HEK293 (cell line): ENCODE data around the gene CIITA.

Source experiments
- CTCF ChIA-PET: fragments of 350-600 bp; formaldehyde crosslinking; extraction: SDS; loops from one replicate; lab custom pipeline; 2021; ENCODE audit warnings: antibody characterized with exemption; lab: Yijun Ruan, JAX
- POLR2A ChIA-PET: fragments of 300-600 bp; formaldehyde crosslinking; extraction: SDS; loops from one replicate; lab custom pipeline; 2020; ENCODE audit warnings: antibody characterized with exemption, inconsistent platforms; lab: Yijun Ruan, JAX
- H3K27ac ChIP-seq: fragments of 200-500 bp; sonication (Bioruptor generic); 2 replicates; pipeline ENCODE4 v1.5.1; 2014; ENCODE audit warnings: low read depth, low read length, control low read depth, inconsistent platforms; ENCODE audit errors: extremely low read depth
- H3K36me3 ChIP-seq, 2 experiments: fragments of 200-500 bp in 1 of 2; sonication (Bioruptor generic) in 1 of 2; 1 replicate in 1 of 2; 2 replicates in 1 of 2; pipeline ENCODE4 v1.5.1; 2014 to 2017; ENCODE audit warnings: inconsistent platforms in 2 of 2, low read length in 2 of 2; ENCODE audit not compliant: control insufficient read depth in 2 of 2, insufficient read depth in 1 of 2
- H3K4me1 ChIP-seq: fragments of 200-500 bp; sonication (Bioruptor generic); 2 replicates; pipeline ENCODE4 v1.5.1; 2014; ENCODE audit warnings: mild to moderate bottlenecking, low read length, inconsistent platforms; ENCODE audit not compliant: control insufficient read depth, insufficient read depth
- H3K4me3 ChIP-seq: 2 replicates; pipeline ENCODE4 v1.5.1; 2011; ENCODE audit warnings: low read depth, mild to moderate bottlenecking, control low read depth, low read length, moderate library complexity
- H3K9me3 ChIP-seq: fragments of 200-500 bp; sonication (Bioruptor generic); 2 replicates; pipeline ENCODE4 v1.5.1; 2014; ENCODE audit warnings: low read depth, low read length, inconsistent platforms; ENCODE audit not compliant: control insufficient read depth, insufficient read depth
- BCL11A ChIP-seq: fragments of 450-650 bp; formaldehyde crosslinking; IDR thresholded peaks from 2 replicates; pipeline ENCODE4 v1.5.1; 2016; ENCODE audit warnings: low read depth, missing biosample characterization, missing genetic modification characterization
- HOXA7 ChIP-seq: sonication (generic); formaldehyde crosslinking; IDR thresholded peaks from 2 replicates; pipeline ENCODE4 v1.8.1; 2022; ENCODE audit warnings: missing genetic modification reagents, borderline replicate concordance
- IKZF3 ChIP-seq: fragments of 450-650 bp; IDR thresholded peaks from 2 replicates; pipeline ENCODE4 v1.5.0; 2018; ENCODE audit warnings: missing biosample characterization, mild to moderate bottlenecking, missing genetic modification characterization, moderate library complexity
- PRDM1 ChIP-seq: fragments of 450-650 bp; formaldehyde crosslinking; IDR thresholded peaks from 2 replicates; pipeline ENCODE4; 2016; ENCODE audit warnings: missing biosample characterization, missing genetic modification characterization
- REPIN1 ChIP-seq: fragments of 450-650 bp; formaldehyde crosslinking; IDR thresholded peaks from 2 replicates; pipeline ENCODE4 v1.5.1; 2017; ENCODE audit warnings: missing biosample characterization, missing genetic modification characterization, low read depth
- SETDB1 ChIP-seq: IDR thresholded peaks from one replicate; pipeline ENCODE4 v1.6.1; 2017; ENCODE audit warnings: mild to moderate bottlenecking, low read length, moderate library complexity, mixed read lengths; ENCODE audit not compliant: insufficient read length
- SP2 ChIP-seq: fragments of 450-650 bp; formaldehyde crosslinking; IDR thresholded peaks from 2 replicates; pipeline ENCODE4 v1.5.1; 2016; ENCODE audit warnings: missing biosample characterization, missing genetic modification characterization
- SP3 ChIP-seq: fragments of 450-650 bp; formaldehyde crosslinking; IDR thresholded peaks from 2 replicates; pipeline ENCODE4 v1.5.1; 2016; ENCODE audit warnings: missing biosample characterization, missing genetic modification characterization
- ZFP41 ChIP-seq: fragments of 450-650 bp; formaldehyde crosslinking; IDR thresholded peaks from 2 replicates; pipeline ENCODE4 v1.5.1; 2016; ENCODE audit warnings: missing biosample characterization, missing genetic modification characterization, borderline replicate concordance
- ZNF138 ChIP-seq: fragments of 450-650 bp; formaldehyde crosslinking; IDR thresholded peaks from 2 replicates; pipeline ENCODE4 v1.5.1; 2016; ENCODE audit warnings: missing biosample characterization, missing genetic modification characterization, borderline replicate concordance
- ZNF174 ChIP-seq: fragments of 450-650 bp; formaldehyde crosslinking; IDR thresholded peaks from 2 replicates; pipeline ENCODE4 v1.5.0; 2017; ENCODE audit warnings: missing biosample characterization, mild to moderate bottlenecking, missing genetic modification characterization
- ZNF211 ChIP-seq: fragments of 450-650 bp; formaldehyde crosslinking; IDR thresholded peaks from 2 replicates; pipeline ENCODE4 v1.5.1; 2016; ENCODE audit warnings: low read depth, missing biosample characterization, missing genetic modification characterization
- ZNF221 ChIP-seq: fragments of 450-650 bp; formaldehyde crosslinking; IDR thresholded peaks from 2 replicates; pipeline ENCODE4 v1.5.1; 2017; ENCODE audit warnings: missing biosample characterization, missing genetic modification characterization, borderline replicate concordance
- ZNF248 ChIP-seq: fragments of 450-650 bp; formaldehyde crosslinking; IDR thresholded peaks from 2 replicates; pipeline ENCODE4 v1.5.1; 2017; ENCODE audit warnings: missing biosample characterization, missing genetic modification characterization
- ZNF274 ChIP-seq, 2 experiments: fragments of 200-500 bp in 1 of 2; fragments of 450-650 bp in 1 of 2; sonication (Bioruptor generic) in 1 of 2; formaldehyde crosslinking in 1 of 2; IDR thresholded peaks; 2 replicates each; pipeline versions ENCODE4 v1.5.1 to v1.6.1; 2014 to 2016; ENCODE audit warnings: borderline replicate concordance in 1 of 2, inconsistent platforms in 1 of 2, low read length in 1 of 2, missing biosample characterization in 1 of 2, missing genetic modification characterization in 1 of 2
- ZNF292 ChIP-seq: fragments of 450-650 bp; formaldehyde crosslinking; IDR thresholded peaks from 2 replicates; pipeline ENCODE4 v1.5.1; 2016; ENCODE audit warnings: low read depth, missing biosample characterization, missing genetic modification characterization, borderline replicate concordance
- ZNF366 ChIP-seq: fragments of 450-650 bp; formaldehyde crosslinking; conservative IDR thresholded peaks from 2 replicates; pipeline ENCODE4 v1.5.1; 2016; ENCODE audit warnings: missing biosample characterization, missing genetic modification characterization
- ZNF391 ChIP-seq: fragments of 450-650 bp; formaldehyde crosslinking; IDR thresholded peaks from 2 replicates; pipeline ENCODE4 v1.5.1; 2016; ENCODE audit warnings: low read depth, missing biosample characterization, missing genetic modification characterization, borderline replicate concordance
- ZNF549 ChIP-seq: fragments of 450-650 bp; IDR thresholded peaks from 2 replicates; pipeline ENCODE4 v1.5.1; 2018; ENCODE audit warnings: missing biosample characterization, missing genetic modification characterization, mild to moderate bottlenecking, inconsistent platforms, moderate library complexity
- ZNF624 ChIP-seq: fragments of 450-650 bp; formaldehyde crosslinking; IDR thresholded peaks from 2 replicates; pipeline ENCODE4 v1.5.1; 2017; ENCODE audit warnings: missing biosample characterization, missing genetic modification characterization
- ZNF785 ChIP-seq: fragments of 450-650 bp; formaldehyde crosslinking; IDR thresholded peaks from 2 replicates; pipeline ENCODE4 v1.5.1; 2016; ENCODE audit warnings: missing biosample characterization, missing genetic modification characterization
- ZNF837 ChIP-seq: fragments of 450-650 bp; formaldehyde crosslinking; IDR thresholded peaks from 2 replicates; pipeline ENCODE4 v1.5.1; 2016; ENCODE audit warnings: missing biosample characterization, missing genetic modification characterization
- ZNF843 ChIP-seq: fragments of 450-650 bp; formaldehyde crosslinking; IDR thresholded peaks from 2 replicates; pipeline ENCODE4 v1.5.1; 2016; ENCODE audit warnings: missing biosample characterization, missing genetic modification characterization
- TF ChIP-seq, protein P1 (sequence below): fragments of 450-650 bp; formaldehyde crosslinking; IDR thresholded peaks from 2 replicates; pipeline ENCODE4 v1.5.1; 2016; ENCODE audit warnings: missing biosample characterization, missing genetic modification characterization, borderline replicate concordance
- TF ChIP-seq, protein P2 (sequence below): fragments of 450-650 bp; formaldehyde crosslinking; IDR thresholded peaks from 2 replicates; pipeline ENCODE4 v1.5.1; 2016; ENCODE audit warnings: missing biosample characterization, missing genetic modification characterization
- TF ChIP-seq, protein P3 (sequence below): fragments of 450-650 bp; formaldehyde crosslinking; IDR thresholded peaks from 2 replicates; pipeline ENCODE4 v1.5.1; 2016; ENCODE audit warnings: missing biosample characterization, missing genetic modification characterization
- TF ChIP-seq, protein P4 (sequence below): fragments of 450-650 bp; formaldehyde crosslinking; IDR thresholded peaks from 2 replicates; pipeline ENCODE4 v1.5.1; 2016; ENCODE audit warnings: missing biosample characterization, missing genetic modification characterization, low read depth

The CIITA gene

DNA sequence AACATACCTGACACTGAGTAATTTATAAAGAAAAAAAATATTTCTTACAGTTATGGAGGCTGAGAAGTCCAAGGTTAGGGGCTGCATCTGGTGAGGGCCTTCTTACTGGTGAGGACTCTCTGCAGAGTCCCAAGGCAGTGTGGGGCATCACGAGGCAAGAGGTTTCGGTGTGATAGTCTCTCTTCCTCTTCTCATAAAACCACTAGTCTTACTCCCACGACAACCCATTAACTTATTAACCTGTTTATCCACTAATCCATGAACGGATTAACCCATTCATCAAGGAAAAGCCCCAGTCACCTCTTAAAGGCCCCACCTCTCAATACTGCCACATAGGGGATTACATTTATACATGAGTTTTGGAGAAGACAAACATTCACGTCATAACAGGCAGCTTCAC lies 20.1 kb downstream of the CIITA start:
- no peaks in the 10 kb centered on the region for H3K36me3 ChIP-seq
- H3K4me1 ChIP-seq: no peaks in the 10 kb centered on the region
- no peak for TF ChIP-seq REPIN1 (tag by site-specific recombination)
- TF ChIP-seq ZNF785 (tag by site-specific recombination): no peak
- no peak for TF ChIP-seq ZNF174 (tag by site-specific recombination)
- TF ChIP-seq ZFP41 (tag by site-specific recombination): no peak
- TF ChIP-seq ZNF549 (tag by site-specific recombination): no peak
- no peak for TF ChIP-seq SP3
- no peak for TF ChIP-seq ZNF211 (tag by site-specific recombination)
- TF ChIP-seq ZNF138 (tag by site-specific recombination): no peak
- TF ChIP-seq, protein P1, sequence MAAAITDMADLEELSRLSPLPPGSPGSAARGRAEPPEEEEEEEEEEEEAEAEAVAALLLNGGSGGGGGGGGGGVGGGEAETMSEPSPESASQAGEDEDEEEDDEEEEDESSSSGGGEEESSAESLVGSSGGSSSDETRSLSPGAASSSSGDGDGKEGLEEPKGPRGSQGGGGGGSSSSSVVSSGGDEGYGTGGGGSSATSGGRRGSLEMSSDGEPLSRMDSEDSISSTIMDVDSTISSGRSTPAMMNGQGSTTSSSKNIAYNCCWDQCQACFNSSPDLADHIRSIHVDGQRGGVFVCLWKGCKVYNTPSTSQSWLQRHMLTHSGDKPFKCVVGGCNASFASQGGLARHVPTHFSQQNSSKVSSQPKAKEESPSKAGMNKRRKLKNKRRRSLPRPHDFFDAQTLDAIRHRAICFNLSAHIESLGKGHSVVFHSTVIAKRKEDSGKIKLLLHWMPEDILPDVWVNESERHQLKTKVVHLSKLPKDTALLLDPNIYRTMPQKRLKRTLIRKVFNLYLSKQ (tag by site-specific recombination): no peak
- TF ChIP-seq, protein P2, sequence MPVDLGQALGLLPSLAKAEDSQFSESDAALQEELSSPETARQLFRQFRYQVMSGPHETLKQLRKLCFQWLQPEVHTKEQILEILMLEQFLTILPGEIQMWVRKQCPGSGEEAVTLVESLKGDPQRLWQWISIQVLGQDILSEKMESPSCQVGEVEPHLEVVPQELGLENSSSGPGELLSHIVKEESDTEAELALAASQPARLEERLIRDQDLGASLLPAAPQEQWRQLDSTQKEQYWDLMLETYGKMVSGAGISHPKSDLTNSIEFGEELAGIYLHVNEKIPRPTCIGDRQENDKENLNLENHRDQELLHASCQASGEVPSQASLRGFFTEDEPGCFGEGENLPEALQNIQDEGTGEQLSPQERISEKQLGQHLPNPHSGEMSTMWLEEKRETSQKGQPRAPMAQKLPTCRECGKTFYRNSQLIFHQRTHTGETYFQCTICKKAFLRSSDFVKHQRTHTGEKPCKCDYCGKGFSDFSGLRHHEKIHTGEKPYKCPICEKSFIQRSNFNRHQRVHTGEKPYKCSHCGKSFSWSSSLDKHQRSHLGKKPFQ (tag by site-specific recombination): no peak
- TF ChIP-seq ZNF837 (tag by site-specific recombination): no peak
- TF ChIP-seq, protein P3, sequence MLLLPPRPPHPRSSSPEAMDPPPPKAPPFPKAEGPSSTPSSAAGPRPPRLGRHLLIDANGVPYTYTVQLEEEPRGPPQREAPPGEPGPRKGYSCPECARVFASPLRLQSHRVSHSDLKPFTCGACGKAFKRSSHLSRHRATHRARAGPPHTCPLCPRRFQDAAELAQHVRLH (tag by site-specific recombination): no peak
- no peak for TF ChIP-seq SP2
- H3K9me3 ChIP-seq: no peaks in the 10 kb centered on the region
- H3K27ac ChIP-seq: no peak overlapping the region
- H3K4me3 ChIP-seq: no peak overlapping the region
- POLR2A ChIA-PET: no interaction called here
- CTCF ChIA-PET: no interaction called here

DNA sequence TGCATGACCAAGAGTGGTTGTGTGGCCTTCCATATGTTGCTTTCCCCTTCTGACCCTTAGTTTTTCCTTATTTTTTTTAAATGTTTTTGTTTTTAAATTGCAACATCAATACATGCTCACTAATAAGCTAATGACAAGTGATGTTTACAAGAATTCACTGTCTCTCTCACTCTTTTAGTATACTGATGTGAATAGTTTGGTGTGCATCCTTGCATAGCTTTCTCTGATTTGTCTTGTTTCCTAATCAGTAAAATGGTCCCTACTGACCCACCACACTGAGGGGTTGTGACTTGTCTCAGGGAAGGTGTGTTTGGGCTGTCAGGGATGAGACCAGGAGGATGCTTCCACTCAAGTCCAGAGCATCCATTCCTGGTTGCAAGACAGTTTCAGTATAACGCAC lies 26.0 kb downstream of the CIITA start:
- H3K4me3 ChIP-seq: no peak overlapping the region
- no peaks in the 10 kb centered on the region for H3K4me1 ChIP-seq
- no peak overlapping the region for H3K27ac ChIP-seq
- ChIA-PET POLR2A (no interaction called here), CTCF (no interaction called here)
- H3K9me3 ChIP-seq: no peaks in the 10 kb centered on the region
- H3K36me3 ChIP-seq: no peaks in the 10 kb centered on the region
- TF ChIP-seq ZNF221: no peak
- no peak for TF ChIP-seq ZNF391 (tag by site-specific recombination)
- TF ChIP-seq SETDB1: peak; percentile 45
- TF ChIP-seq ZNF366 (tag by site-specific recombination): no peak
- TF ChIP-seq PRDM1 (tag by site-specific recombination): no peak
- TF ChIP-seq ZNF274 (IDR thresholded peaks at IDR 0.05; ENCODE audit: low read length): no peak
- no peak for TF ChIP-seq ZNF274 (tag by site-specific recombination; IDR thresholded peaks at IDR 0.05; ENCODE audit: borderline replicate concordance)
- no peak for TF ChIP-seq ZNF248 (tag by site-specific recombination)
- TF ChIP-seq ZNF624: peak; percentile 68; the same call in 1 of the 2 replicates
- TF ChIP-seq ZNF549 (tag by site-specific recombination): no peak
- no peak for TF ChIP-seq IKZF3 (tag by site-specific recombination)
- no peak for TF ChIP-seq SP3
- TF ChIP-seq, protein P4, sequence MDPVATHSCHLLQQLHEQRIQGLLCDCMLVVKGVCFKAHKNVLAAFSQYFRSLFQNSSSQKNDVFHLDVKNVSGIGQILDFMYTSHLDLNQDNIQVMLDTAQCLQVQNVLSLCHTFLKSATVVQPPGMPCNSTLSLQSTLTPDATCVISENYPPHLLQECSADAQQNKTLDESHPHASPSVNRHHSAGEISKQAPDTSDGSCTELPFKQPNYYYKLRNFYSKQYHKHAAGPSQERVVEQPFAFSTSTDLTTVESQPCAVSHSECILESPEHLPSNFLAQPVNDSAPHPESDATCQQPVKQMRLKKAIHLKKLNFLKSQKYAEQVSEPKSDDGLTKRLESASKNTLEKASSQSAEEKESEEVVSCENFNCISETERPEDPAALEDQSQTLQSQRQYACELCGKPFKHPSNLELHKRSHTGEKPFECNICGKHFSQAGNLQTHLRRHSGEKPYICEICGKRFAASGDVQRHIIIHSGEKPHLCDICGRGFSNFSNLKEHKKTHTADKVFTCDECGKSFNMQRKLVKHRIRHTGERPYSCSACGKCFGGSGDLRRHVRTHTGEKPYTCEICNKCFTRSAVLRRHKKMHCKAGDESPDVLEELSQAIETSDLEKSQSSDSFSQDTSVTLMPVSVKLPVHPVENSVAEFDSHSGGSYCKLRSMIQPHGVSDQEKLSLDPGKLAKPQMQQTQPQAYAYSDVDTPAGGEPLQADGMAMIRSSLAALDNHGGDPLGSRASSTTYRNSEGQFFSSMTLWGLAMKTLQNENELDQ (tag by site-specific recombination): no peak
- no peak for TF ChIP-seq HOXA7 (CRISPR knock-in tag)
- TF ChIP-seq ZNF292 (tag by site-specific recombination): no peak
- no peak for TF ChIP-seq ZNF843 (tag by site-specific recombination)
- TF ChIP-seq BCL11A (tag by site-specific recombination): no peak
